GM23338 (cell line): ENCODE measurements around the gene ACOXL. TPM values are rescaled to one million over a fixed set of nuclear protein-coding genes. Genes with fewer than 3 reads are reported as not detected.

Source experiments
- ATAC-seq: fragments of 200-7000 bp; cut with Tn5 transposase; 3 replicates; pipeline ENCODE4 v1.9.1; 2020
- DNase-seq: peaks from one replicate; pipeline ENCODE4 v3.0.0-alpha.2; 2015; ENCODE audit warnings: low spot score
- H2AFZ ChIP-seq: fragments of 200-600 bp; sonication (generic); 2 replicates; pipeline ENCODE4 v1.8.0; 2016; ENCODE audit warnings: antibody characterized with exemption, mild to moderate bottlenecking, moderate library complexity
- H3F3A ChIP-seq: fragments of 200-600 bp; sonication (generic); replicated peaks from 2 replicates; pipeline ENCODE4 v1.8.0; 2017; ENCODE audit warnings: antibody characterized with exemption, mixed run types, low read depth
- H3K27ac ChIP-seq: fragments of 200-600 bp; sonication (generic); 2 replicates; pipeline ENCODE4 v1.6.1; 2016; ENCODE audit warnings: low read depth
- H3K27me3 ChIP-seq: fragments of 200-600 bp; sonication (generic); 2 replicates; pipeline ENCODE4 v1.8.0; 2016; ENCODE audit warnings: mild to moderate bottlenecking, mixed run types, moderate library complexity; ENCODE audit not compliant: insufficient read depth
- H3K36me3 ChIP-seq: fragments of 200-600 bp; sonication (generic); 2 replicates; pipeline ENCODE4 v1.8.0; 2016; ENCODE audit warnings: mild to moderate bottlenecking; ENCODE audit not compliant: insufficient read depth
- H3K4me1 ChIP-seq: fragments of 200-600 bp; sonication (generic); 2 replicates; pipeline ENCODE4 v1.8.0; 2016; ENCODE audit warnings: mild to moderate bottlenecking, moderate library complexity; ENCODE audit not compliant: insufficient read depth
- H3K4me2 ChIP-seq: fragments of 200-600 bp; sonication (generic); 2 replicates; pipeline ENCODE4 v1.7.1; 2017; ENCODE audit warnings: mixed run types
- H3K4me3 ChIP-seq: fragments of 200-600 bp; sonication (generic); 2 replicates; pipeline ENCODE4 v1.6.1; 2016; ENCODE audit warnings: mixed run types
- H3K79me2 ChIP-seq: fragments of 200-600 bp; sonication (generic); replicated peaks from 2 replicates; pipeline ENCODE4 v1.8.0; 2017; ENCODE audit warnings: mild to moderate bottlenecking; ENCODE audit not compliant: insufficient read depth
- H3K9me2 ChIP-seq: fragments of 200-600 bp; sonication (generic); 2 replicates; pipeline ENCODE4 v1.8.0; 2017; ENCODE audit not compliant: insufficient read depth
- H4K20me1 ChIP-seq: fragments of 200-600 bp; sonication (generic); replicated peaks from 2 replicates; pipeline ENCODE4 v1.8.0; 2017; ENCODE audit warnings: mild to moderate bottlenecking; ENCODE audit not compliant: insufficient read depth
- H3K27ac Mint-ChIP-seq: 2 replicates; pipeline ENCODE4 v1.8.0; 2020; ENCODE audit warnings: inconsistent platforms, mild to moderate bottlenecking, moderate library complexity, mixed read lengths
- H3K27me3 Mint-ChIP-seq: 3 replicates; pipeline ENCODE4 v1.8.0; 2022; ENCODE audit warnings: low read depth, mild to moderate bottlenecking, moderate library complexity, mixed read lengths, inconsistent platforms; ENCODE audit not compliant: insufficient read depth, poor library complexity
- H3K36me3 Mint-ChIP-seq: 3 replicates; pipeline ENCODE4 v1.8.0; 2021; ENCODE audit warnings: low read depth, mild to moderate bottlenecking, inconsistent platforms, moderate library complexity, mixed read lengths
- H3K4me1 Mint-ChIP-seq: 3 replicates; pipeline ENCODE4 v1.8.0; 2020; ENCODE audit warnings: mild to moderate bottlenecking, inconsistent platforms, mixed read lengths
- H3K4me3 Mint-ChIP-seq: 3 replicates; pipeline ENCODE4 v1.8.0; 2021; ENCODE audit warnings: moderate library complexity, mild to moderate bottlenecking, inconsistent platforms, mixed read lengths
- H3K9me3 Mint-ChIP-seq: 3 replicates; pipeline ENCODE4 v1.8.0; 2020; ENCODE audit warnings: moderate library complexity, mild to moderate bottlenecking, inconsistent platforms, mixed read lengths
- CREB1 ChIP-seq: fragments of 250-450 bp; sonication (Bioruptor Pico); IDR thresholded peaks from 2 replicates; pipeline ENCODE4 v1.5.0; 2020; ENCODE audit warnings: low read depth, mild to moderate bottlenecking, moderate library complexity
- EZH2 ChIP-seq: fragments of 200-600 bp; sonication (generic); IDR thresholded peaks from one replicate; pipeline ENCODE4 v1.8.0; 2017; ENCODE audit warnings: antibody characterized with exemption, mild to moderate bottlenecking, low read depth; ENCODE audit not compliant: unreplicated experiment
- JUNB ChIP-seq: IDR thresholded peaks from one replicate; pipeline ENCODE4 v1.6.1; 2016; ENCODE audit warnings: antibody characterized with exemption; ENCODE audit not compliant: unreplicated experiment
- NANOG ChIP-seq: IDR thresholded peaks from 2 replicates; pipeline ENCODE4 v1.6.1; 2016; ENCODE audit warnings: antibody characterized with exemption, borderline replicate concordance
- POLR2AphosphoS5 ChIP-seq: IDR thresholded peaks from 2 replicates; pipeline ENCODE4 v1.6.1; 2016; ENCODE audit warnings: antibody characterized with exemption, low read depth
- STAT1 ChIP-seq: IDR thresholded peaks from one replicate; pipeline ENCODE4 v1.6.1; 2016; ENCODE audit warnings: antibody characterized with exemption; ENCODE audit not compliant: unreplicated experiment
- ZNF114 ChIP-seq: fragments of 250-450 bp; sonication (Bioruptor Pico); IDR thresholded peaks from 2 replicates; pipeline ENCODE4 v1.5.0; 2020; ENCODE audit warnings: mild to moderate bottlenecking, moderate library complexity
- ZNF331 ChIP-seq: fragments of 250-450 bp; sonication (Bioruptor Pico); IDR thresholded peaks from 2 replicates; pipeline ENCODE4 v1.5.0; 2020; ENCODE audit warnings: low read depth, mild to moderate bottlenecking, moderate library complexity
- polyA plus RNA-seq: library from polyadenylated mRNA; unstranded; fragments of >200 nt; fragmentation: Nextera tagmentation; extraction: Ambion mirVana; gene quantifications from 2 replicates; pipeline ENCODE4 v1.2.1, GENCODE V29; 2016
- total RNA-seq: library from RNA; depleted of rRNA; stranded (reverse); fragments of >200 nt; shearing (Covaris generic); gene quantifications from 2 replicates; pipeline ENCODE4 v1.2.3, GENCODE V29; 2014
- TF ChIP-seq, protein P1 (sequence below): IDR thresholded peaks from one replicate; pipeline ENCODE4 v1.6.1; 2018; ENCODE audit warnings: antibody characterized with exemption; ENCODE audit not compliant: unreplicated experiment
- TF ChIP-seq, protein P2 (sequence below): IDR thresholded peaks from 2 replicates; pipeline ENCODE4 v1.6.1; 2016; ENCODE audit warnings: antibody characterized with exemption
- TF ChIP-seq, protein P3 (sequence below), 2 experiments: fragments of 200-600 bp in 1 of 2; sonication (generic) in 1 of 2; conservative IDR thresholded peaks; 2 replicates each; pipeline versions ENCODE4 v1.5.1 to v1.6.1; 2016 to 2017; ENCODE audit warnings: antibody characterized with exemption in 2 of 2, low read depth in 2 of 2, mild to moderate bottlenecking in 2 of 2, moderate library complexity in 1 of 2

Gene ACOXL
- total and polyA plus RNA-seq, 2 experiments from 2014 or later = 9.0 to 14.7 TPM

DNA sequence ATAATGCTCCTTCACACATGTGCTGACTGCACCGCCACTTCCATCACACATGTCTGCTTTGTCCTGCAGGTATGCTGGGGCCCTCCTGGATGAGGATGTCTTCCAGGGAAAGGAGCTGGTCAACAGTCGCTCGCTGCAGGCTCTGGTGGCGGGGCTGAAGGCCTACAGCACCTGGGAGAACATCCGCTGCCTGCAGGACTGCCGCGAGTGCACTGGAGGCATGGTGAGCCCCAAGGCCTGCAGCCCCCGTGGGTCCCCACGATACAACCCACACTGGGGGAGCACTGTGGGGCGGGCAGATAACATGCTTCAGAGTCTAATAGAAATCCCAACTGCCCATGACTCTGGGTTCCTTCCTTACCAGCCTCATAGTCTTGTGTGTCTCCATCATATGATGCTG lies 201.0 kb downstream of the ACOXL start (continued):
- TF ChIP-seq, protein P1, sequence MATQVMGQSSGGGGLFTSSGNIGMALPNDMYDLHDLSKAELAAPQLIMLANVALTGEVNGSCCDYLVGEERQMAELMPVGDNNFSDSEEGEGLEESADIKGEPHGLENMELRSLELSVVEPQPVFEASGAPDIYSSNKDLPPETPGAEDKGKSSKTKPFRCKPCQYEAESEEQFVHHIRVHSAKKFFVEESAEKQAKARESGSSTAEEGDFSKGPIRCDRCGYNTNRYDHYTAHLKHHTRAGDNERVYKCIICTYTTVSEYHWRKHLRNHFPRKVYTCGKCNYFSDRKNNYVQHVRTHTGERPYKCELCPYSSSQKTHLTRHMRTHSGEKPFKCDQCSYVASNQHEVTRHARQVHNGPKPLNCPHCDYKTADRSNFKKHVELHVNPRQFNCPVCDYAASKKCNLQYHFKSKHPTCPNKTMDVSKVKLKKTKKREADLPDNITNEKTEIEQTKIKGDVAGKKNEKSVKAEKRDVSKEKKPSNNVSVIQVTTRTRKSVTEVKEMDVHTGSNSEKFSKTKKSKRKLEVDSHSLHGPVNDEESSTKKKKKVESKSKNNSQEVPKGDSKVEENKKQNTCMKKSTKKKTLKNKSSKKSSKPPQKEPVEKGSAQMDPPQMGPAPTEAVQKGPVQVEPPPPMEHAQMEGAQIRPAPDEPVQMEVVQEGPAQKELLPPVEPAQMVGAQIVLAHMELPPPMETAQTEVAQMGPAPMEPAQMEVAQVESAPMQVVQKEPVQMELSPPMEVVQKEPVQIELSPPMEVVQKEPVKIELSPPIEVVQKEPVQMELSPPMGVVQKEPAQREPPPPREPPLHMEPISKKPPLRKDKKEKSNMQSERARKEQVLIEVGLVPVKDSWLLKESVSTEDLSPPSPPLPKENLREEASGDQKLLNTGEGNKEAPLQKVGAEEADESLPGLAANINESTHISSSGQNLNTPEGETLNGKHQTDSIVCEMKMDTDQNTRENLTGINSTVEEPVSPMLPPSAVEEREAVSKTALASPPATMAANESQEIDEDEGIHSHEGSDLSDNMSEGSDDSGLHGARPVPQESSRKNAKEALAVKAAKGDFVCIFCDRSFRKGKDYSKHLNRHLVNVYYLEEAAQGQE = no peak
- no peak for TF ChIP-seq JUNB
- TF ChIP-seq NANOG = no peak

DNA sequence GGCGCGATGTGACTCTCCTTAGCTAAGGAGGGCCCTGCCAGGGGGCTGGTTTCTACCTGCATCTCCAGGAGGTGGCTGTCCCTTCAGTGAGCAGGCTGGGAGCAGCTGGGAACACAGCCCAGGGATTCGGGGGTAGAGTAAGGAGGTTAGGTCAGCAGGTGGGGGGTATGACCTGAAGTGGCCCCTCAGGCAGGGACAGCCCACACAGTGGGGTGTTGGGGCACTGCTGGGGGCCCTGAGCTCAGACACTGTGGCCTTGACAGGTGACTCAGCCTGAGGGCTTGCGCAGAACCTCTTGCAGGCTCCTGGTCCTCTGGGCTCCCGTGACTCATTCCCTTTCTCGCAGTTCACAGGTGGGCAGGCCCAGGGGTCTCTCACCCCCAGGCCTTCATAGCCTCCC lies 202.6 kb downstream of the ACOXL start:
- no peaks in the 10 kb centered on the region for H4K20me1 ChIP-seq
- no peak overlapping the region for H3K27ac ChIP-seq
- Mint-ChIP-seq H3K36me3 (peaks cover 12% of the 10 kb centered on the region), H3K4me1 (no peaks in the 10 kb centered on the region), H3K27me3 (peaks cover 1% of the 10 kb centered on the region), H3K9me3 (peaks cover 13% of the 10 kb centered on the region), H3K27ac (no peak overlapping the region), H3K4me3 (no peak overlapping the region)
- H3F3A ChIP-seq = no peaks in the 10 kb centered on the region
- H3K36me3 ChIP-seq = no peaks in the 10 kb centered on the region
- no peak overlapping the region for H2AFZ ChIP-seq
- no peaks in the 10 kb centered on the region for H3K27me3 ChIP-seq
- no peak overlapping the region for H3K4me2 ChIP-seq
- H3K4me3 ChIP-seq = no peak overlapping the region
- no peaks in the 10 kb centered on the region for H3K4me1 ChIP-seq
- DNase-seq (no peak), ATAC-seq (no peak)
- no peaks in the 10 kb centered on the region for H3K79me2 ChIP-seq
- no peaks in the 10 kb centered on the region for H3K9me2 ChIP-seq
- no peak for TF ChIP-seq STAT1
- TF ChIP-seq JUNB = no peak
- TF ChIP-seq, protein P2, sequence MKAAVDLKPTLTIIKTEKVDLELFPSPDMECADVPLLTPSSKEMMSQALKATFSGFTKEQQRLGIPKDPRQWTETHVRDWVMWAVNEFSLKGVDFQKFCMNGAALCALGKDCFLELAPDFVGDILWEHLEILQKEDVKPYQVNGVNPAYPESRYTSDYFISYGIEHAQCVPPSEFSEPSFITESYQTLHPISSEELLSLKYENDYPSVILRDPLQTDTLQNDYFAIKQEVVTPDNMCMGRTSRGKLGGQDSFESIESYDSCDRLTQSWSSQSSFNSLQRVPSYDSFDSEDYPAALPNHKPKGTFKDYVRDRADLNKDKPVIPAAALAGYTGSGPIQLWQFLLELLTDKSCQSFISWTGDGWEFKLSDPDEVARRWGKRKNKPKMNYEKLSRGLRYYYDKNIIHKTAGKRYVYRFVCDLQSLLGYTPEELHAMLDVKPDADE = no peak
- no peak for TF ChIP-seq ZNF114 (CRISPR knock-in tag)
- TF ChIP-seq, protein P3, sequence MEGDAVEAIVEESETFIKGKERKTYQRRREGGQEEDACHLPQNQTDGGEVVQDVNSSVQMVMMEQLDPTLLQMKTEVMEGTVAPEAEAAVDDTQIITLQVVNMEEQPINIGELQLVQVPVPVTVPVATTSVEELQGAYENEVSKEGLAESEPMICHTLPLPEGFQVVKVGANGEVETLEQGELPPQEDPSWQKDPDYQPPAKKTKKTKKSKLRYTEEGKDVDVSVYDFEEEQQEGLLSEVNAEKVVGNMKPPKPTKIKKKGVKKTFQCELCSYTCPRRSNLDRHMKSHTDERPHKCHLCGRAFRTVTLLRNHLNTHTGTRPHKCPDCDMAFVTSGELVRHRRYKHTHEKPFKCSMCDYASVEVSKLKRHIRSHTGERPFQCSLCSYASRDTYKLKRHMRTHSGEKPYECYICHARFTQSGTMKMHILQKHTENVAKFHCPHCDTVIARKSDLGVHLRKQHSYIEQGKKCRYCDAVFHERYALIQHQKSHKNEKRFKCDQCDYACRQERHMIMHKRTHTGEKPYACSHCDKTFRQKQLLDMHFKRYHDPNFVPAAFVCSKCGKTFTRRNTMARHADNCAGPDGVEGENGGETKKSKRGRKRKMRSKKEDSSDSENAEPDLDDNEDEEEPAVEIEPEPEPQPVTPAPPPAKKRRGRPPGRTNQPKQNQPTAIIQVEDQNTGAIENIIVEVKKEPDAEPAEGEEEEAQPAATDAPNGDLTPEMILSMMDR (conservative IDR thresholded peaks at IDR 0.05; ENCODE audit: low read depth in 2 of 2) = no peak
- no peak for TF ChIP-seq POLR2AphosphoS5
- TF ChIP-seq, protein P1 = no peak
- no peak for TF ChIP-seq NANOG
- TF ChIP-seq CREB1 (CRISPR knock-in tag) = no peak
- TF ChIP-seq ZNF331 (CRISPR knock-in tag) = no peak
- TF ChIP-seq EZH2 = no peak
